IMR-90 (cell line): ENCODE data around the gene USH2A. TPM values are rescaled to one million over a fixed set of nuclear protein-coding genes. Genes with fewer than 3 reads are reported as not detected.

Experiments
- ATAC-seq: fragments of 200-7000 bp; cut with Tn5 transposase; 2 replicates; pipeline ENCODE4 v1.9.1; 2020; ENCODE audit warnings: low read depth, mild to moderate bottlenecking, moderate library complexity
- BruUV-seq: library from RNA; stranded (reverse); fragments of 400-500 nt; replicated peaks from 2 replicates; lab custom pipeline; 2021; lab: Mats Ljungman, UMichigan
- CTCF ChIA-PET: fragments of 300-600 bp; formaldehyde crosslinking; extraction: SDS; loops from one replicate; lab custom pipeline; 2021; ENCODE audit warnings: antibody characterized with exemption; lab: Yijun Ruan, JAX
- POLR2A ChIA-PET: fragments of 300-600 bp; sonication (Branson Sonifier 250); formaldehyde crosslinking; loops from one replicate; lab custom pipeline; 2022; ENCODE audit warnings: antibody characterized with exemption; ENCODE audit not compliant: unreplicated experiment; lab: Charles Lee
- DNase-seq: peaks from one replicate; pipeline ENCODE4 v3.0.0; 2013
- H2AFZ ChIP-seq: replicated peaks from 2 replicates; pipeline ENCODE3; 2013; ENCODE audit warnings: low read length, mild to moderate bottlenecking; ENCODE audit not compliant: poor library complexity
- H2AK5ac ChIP-seq: 2 replicates; pipeline ENCODE4 v1.6.1; 2013; ENCODE audit warnings: low read depth, low read length, inconsistent platforms
- H2AK9ac ChIP-seq: replicated peaks from 2 replicates; pipeline ENCODE3; 2013; ENCODE audit warnings: mild to moderate bottlenecking, low read depth, low read length, moderate library complexity; ENCODE audit not compliant: poor library complexity
- H2BK120ac ChIP-seq: 2 replicates; pipeline ENCODE4 v1.6.1; 2013; ENCODE audit warnings: low read depth, low read length, inconsistent platforms
- H2BK15ac ChIP-seq: 3 replicates; pipeline ENCODE4 v1.6.1; 2013; ENCODE audit warnings: low read depth, low read length, inconsistent platforms
- H2BK20ac ChIP-seq: 2 replicates; pipeline ENCODE4 v1.6.1; 2013; ENCODE audit warnings: low read depth, mild to moderate bottlenecking, inconsistent platforms, low read length, moderate library complexity
- H2BK5ac ChIP-seq: 2 replicates; pipeline ENCODE4 v1.6.1; 2013; ENCODE audit warnings: mild to moderate bottlenecking, low read depth, low read length, inconsistent platforms; ENCODE audit not compliant: poor library complexity, severe bottlenecking
- H3K14ac ChIP-seq: replicated peaks from 2 replicates; pipeline ENCODE4 v1.6.1; 2013; ENCODE audit warnings: low read depth, low read length, inconsistent platforms
- H3K18ac ChIP-seq: 2 replicates; pipeline ENCODE4 v1.6.1; 2013; ENCODE audit warnings: low read depth, low read length, control low read depth
- H3K23ac ChIP-seq: 2 replicates; pipeline ENCODE4 v1.6.1; 2013; ENCODE audit warnings: low read depth, low read length, inconsistent platforms
- H3K27ac ChIP-seq: 2 replicates; pipeline ENCODE4 v1.5.1; 2013; ENCODE audit warnings: mild to moderate bottlenecking, control low read depth, low read length; ENCODE audit not compliant: insufficient read depth
- H3K27me3 ChIP-seq: 2 replicates; pipeline ENCODE4 v1.6.1; 2013; ENCODE audit warnings: low read length; ENCODE audit not compliant: control insufficient read depth, insufficient read depth
- H3K36me3 ChIP-seq: 2 replicates; pipeline ENCODE4 v1.6.1; 2013; ENCODE audit warnings: low read length, mixed read lengths; ENCODE audit not compliant: control insufficient read depth, insufficient read depth
- H3K4ac ChIP-seq: 2 replicates; pipeline ENCODE4 v1.6.1; 2013; ENCODE audit warnings: low read depth, low read length, inconsistent platforms
- H3K4me1 ChIP-seq: 2 replicates; pipeline ENCODE4 v1.6.1; 2013; ENCODE audit warnings: low read length, mixed read lengths; ENCODE audit not compliant: control insufficient read depth, insufficient read depth
- H3K4me2 ChIP-seq: 2 replicates; pipeline ENCODE4 v1.6.1; 2013; ENCODE audit warnings: low read depth, mild to moderate bottlenecking, control low read depth, low read length, moderate library complexity
- H3K4me3 ChIP-seq: 2 replicates; pipeline ENCODE4 v1.5.1; 2013; ENCODE audit warnings: low read depth, mild to moderate bottlenecking, control low read depth, low read length, moderate library complexity; ENCODE audit not compliant: insufficient read depth
- H3K56ac ChIP-seq: 2 replicates; pipeline ENCODE4 v1.6.1; 2013; ENCODE audit warnings: low read length, inconsistent platforms; ENCODE audit not compliant: insufficient read depth; ENCODE audit errors: extremely low read depth
- H3K79me1 ChIP-seq, 2 experiments: 2 replicates each; pipeline ENCODE4 v1.6.1; 2013; ENCODE audit warnings: low read length in 2 of 2, inconsistent platforms in 1 of 2, low read depth in 1 of 2
- H3K9ac ChIP-seq: 2 replicates; pipeline ENCODE4 v1.6.1; 2013; ENCODE audit warnings: low read depth, low read length, control low read depth
- H3K9me1 ChIP-seq: 2 replicates; pipeline ENCODE4 v1.6.1; 2013; ENCODE audit warnings: low read length, inconsistent platforms; ENCODE audit not compliant: insufficient read depth
- H3K9me3 ChIP-seq: 2 replicates; pipeline ENCODE4 v1.6.1; 2013; ENCODE audit warnings: low read length; ENCODE audit not compliant: control insufficient read depth, insufficient read depth
- H4K20me1 ChIP-seq: 2 replicates; pipeline ENCODE4 v1.6.1; 2013; ENCODE audit warnings: low read length, inconsistent platforms; ENCODE audit not compliant: insufficient read depth
- H4K5ac ChIP-seq: 2 replicates; pipeline ENCODE4 v1.6.1; 2013; ENCODE audit warnings: mild to moderate bottlenecking, low read depth, low read length, control low read depth
- H4K8ac ChIP-seq, 2 experiments: 2 replicates each; pipeline ENCODE4 v1.6.1; 2013; ENCODE audit warnings: low read depth in 2 of 2, low read length in 2 of 2, control low read depth in 1 of 2, inconsistent platforms in 1 of 2
- H4K91ac ChIP-seq: 2 replicates; pipeline ENCODE4 v1.6.1; 2013; ENCODE audit warnings: low read depth, low read length, inconsistent platforms; ENCODE audit not compliant: insufficient read depth
- WGBS, 2 experiments: methylation state at CpG; one replicate each; pipeline versions ENCODE4 v1.1.5 to v1.1.7; 2013; ENCODE audit warnings: missing lambda C conversion rate in 2 of 2; ENCODE audit not compliant: insufficient read length in 1 of 2; ENCODE audit errors: extremely low coverage in 2 of 2; 5-methylcytosine and 5-hydroxymethylcytosine counted together
- dilution Hi-C: fragments of 300-500 bp; cut with HindIII; formaldehyde crosslinking; loops from one replicate; pipeline ENCODE4 v1.14.3; 2018; ENCODE audit warnings: low sequenced_read_pairs; ENCODE audit not compliant: unreplicated experiment
- in situ Hi-C: fragments of 300-500 bp; cut with MboI; formaldehyde crosslinking; loops from 3 replicates; pipeline ENCODE4 v1.14.3; 2019; ENCODE audit warnings: low sequenced_read_pairs, inconsistent platforms, mixed read lengths
- intact Hi-C: fragments of 100-400 bp; cut with micrococcal nuclease; formaldehyde crosslinking; loops from 2 replicates; pipeline ENCODE4 v1.10.0; 2022
- polyA plus RNA-seq, 3 experiments: library from polyadenylated mRNA; depleted of rRNA; stranded (reverse); fragments of >200 nt; gene quantifications; 2 replicates each; pipeline ENCODE4 v1.2.3, GENCODE V29; 2012; ENCODE audit warnings: low replicate concordance in 1 of 3
- total RNA-seq: library from RNA; depleted of rRNA; stranded (reverse); fragments of >200 nt; gene quantifications from 2 replicates; pipeline ENCODE4 v1.2.3, GENCODE V29; 2012
- TF ChIP-seq, protein P1 (sequence below): conservative IDR thresholded peaks from 2 replicates; pipeline ENCODE4 v1.5.1; 2012; ENCODE audit warnings: mild to moderate bottlenecking, low read depth, low read length, improper control_type of control experiment

The USH2A gene
- total and polyA plus RNA-seq, 2 of the 4 experiments (the other 2 are of a cell fraction), result under 0.01 to 0.02 TPM

GRCh38 chr1:216388558-216388957 is 34.7 kb downstream of the USH2A start:
- H2AK5ac ChIP-seq, result no peak overlapping the region
- H3K23ac ChIP-seq, result no peak overlapping the region
- H4K91ac ChIP-seq, result no peak overlapping the region
- TF ChIP-seq, protein P1, sequence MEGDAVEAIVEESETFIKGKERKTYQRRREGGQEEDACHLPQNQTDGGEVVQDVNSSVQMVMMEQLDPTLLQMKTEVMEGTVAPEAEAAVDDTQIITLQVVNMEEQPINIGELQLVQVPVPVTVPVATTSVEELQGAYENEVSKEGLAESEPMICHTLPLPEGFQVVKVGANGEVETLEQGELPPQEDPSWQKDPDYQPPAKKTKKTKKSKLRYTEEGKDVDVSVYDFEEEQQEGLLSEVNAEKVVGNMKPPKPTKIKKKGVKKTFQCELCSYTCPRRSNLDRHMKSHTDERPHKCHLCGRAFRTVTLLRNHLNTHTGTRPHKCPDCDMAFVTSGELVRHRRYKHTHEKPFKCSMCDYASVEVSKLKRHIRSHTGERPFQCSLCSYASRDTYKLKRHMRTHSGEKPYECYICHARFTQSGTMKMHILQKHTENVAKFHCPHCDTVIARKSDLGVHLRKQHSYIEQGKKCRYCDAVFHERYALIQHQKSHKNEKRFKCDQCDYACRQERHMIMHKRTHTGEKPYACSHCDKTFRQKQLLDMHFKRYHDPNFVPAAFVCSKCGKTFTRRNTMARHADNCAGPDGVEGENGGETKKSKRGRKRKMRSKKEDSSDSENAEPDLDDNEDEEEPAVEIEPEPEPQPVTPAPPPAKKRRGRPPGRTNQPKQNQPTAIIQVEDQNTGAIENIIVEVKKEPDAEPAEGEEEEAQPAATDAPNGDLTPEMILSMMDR, result no peak
- no peak for DNase-seq
- no peak overlapping the region; the same call in 1 of the 2 replicates for H3K18ac ChIP-seq
- no peaks in the 10 kb centered on the region for H3K79me1 ChIP-seq
- H3K4me3 ChIP-seq, result no peak overlapping the region
- no peaks in the 10 kb centered on the region for H3K9me1 ChIP-seq
- no peak overlapping the region for H3K4me2 ChIP-seq
- no peak overlapping the region for H2BK20ac ChIP-seq
- H3K9me3 ChIP-seq, result no peaks in the 10 kb centered on the region
- H3K4me1 ChIP-seq, result no peaks in the 10 kb centered on the region
- in situ Hi-C loops, result no loop called here
- no peak overlapping the region for H4K5ac ChIP-seq
- no peak overlapping the region for H2BK120ac ChIP-seq
- ChIA-PET CTCF (no interaction called here), POLR2A (no interaction called here)
- H3K36me3 ChIP-seq, result no peaks in the 10 kb centered on the region
- H2BK5ac ChIP-seq, result no peak overlapping the region
- BruUV-seq, result no TSS peak
- no peak overlapping the region for H3K56ac ChIP-seq
- intact Hi-C loops, result no loop called here
- no peak for ATAC-seq
- H3K27me3 ChIP-seq, result no peaks in the 10 kb centered on the region
- H2BK15ac ChIP-seq, result no peak overlapping the region
- dilution Hi-C loops, result no loop called here
- no peak overlapping the region for H2AK9ac ChIP-seq
- peak overlapping the region; percentile 24 for H2AFZ ChIP-seq
- no CpG with 5 or more reads among the region's 2 CpGs for WGBS, 2 experiments
- H4K8ac ChIP-seq, result peak overlapping the region in 1 of 2 experiments; percentile 37; a peak in 1 of 4 replicates
- H4K20me1 ChIP-seq, result no peaks in the 10 kb centered on the region
- H3K9ac ChIP-seq, result no peak overlapping the region
- no peak overlapping the region for H3K27ac ChIP-seq
- H3K4ac ChIP-seq, result no peak overlapping the region
- no peak overlapping the region for H3K14ac ChIP-seq
